Smooth muscle cell of the brain vasculature (primary cell): ENCODE data around the gene P2RY8.
"Not testable (repeated sequence)": the region's sequence is repeated elsewhere in the genome, so short reads cannot be mapped to it uniquely, and the experiment has no call there.

ENCODE experiments used
- DNase-seq: peaks from one replicate; pipeline ENCODE4 v3.0.0-alpha.2; 2012; ENCODE audit warnings: low read depth, low spot score

Gene P2RY8, protein sequence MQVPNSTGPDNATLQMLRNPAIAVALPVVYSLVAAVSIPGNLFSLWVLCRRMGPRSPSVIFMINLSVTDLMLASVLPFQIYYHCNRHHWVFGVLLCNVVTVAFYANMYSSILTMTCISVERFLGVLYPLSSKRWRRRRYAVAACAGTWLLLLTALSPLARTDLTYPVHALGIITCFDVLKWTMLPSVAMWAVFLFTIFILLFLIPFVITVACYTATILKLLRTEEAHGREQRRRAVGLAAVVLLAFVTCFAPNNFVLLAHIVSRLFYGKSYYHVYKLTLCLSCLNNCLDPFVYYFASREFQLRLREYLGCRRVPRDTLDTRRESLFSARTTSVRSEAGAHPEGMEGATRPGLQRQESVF

DNA sequence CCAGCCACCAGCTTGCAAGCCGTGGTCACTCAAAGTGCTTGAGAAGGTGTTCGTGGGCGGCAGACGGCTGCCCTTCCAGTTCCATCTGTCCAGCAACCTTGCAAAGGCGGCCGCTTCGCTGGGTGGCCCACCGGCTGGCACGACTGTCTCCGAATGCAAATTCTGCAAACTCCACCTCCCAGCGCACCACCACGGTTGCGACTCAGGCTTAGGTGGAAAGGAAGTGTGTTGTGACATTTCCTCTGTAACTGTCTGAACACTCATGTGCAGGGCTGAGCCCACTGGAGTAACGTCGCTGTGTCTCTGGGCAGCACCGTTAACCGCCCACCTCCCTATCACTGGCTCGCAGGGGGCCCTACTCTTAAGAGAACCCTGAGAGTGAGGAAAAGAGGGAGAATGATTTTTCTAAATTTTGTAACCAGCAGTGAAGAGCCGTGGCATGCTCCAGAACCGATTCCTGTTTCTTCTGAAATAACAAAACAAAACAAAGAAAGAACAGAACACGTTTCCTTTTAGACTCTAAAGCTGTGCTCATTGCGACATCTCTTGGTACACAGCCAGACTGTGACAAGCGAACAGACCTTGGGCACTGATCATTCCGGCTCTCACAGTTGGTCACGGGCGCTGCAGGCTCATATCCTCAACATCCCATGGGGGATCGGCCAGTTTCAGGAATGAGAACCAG is at the start of gene P2RY8:
Gene P2RY8 (minus strand): TSS at position 155 of the 685 bp plus-strand sequence. CDS start 70,627 bp downstream, outside the sequence.
- DNase-seq, result no peak

DNA sequence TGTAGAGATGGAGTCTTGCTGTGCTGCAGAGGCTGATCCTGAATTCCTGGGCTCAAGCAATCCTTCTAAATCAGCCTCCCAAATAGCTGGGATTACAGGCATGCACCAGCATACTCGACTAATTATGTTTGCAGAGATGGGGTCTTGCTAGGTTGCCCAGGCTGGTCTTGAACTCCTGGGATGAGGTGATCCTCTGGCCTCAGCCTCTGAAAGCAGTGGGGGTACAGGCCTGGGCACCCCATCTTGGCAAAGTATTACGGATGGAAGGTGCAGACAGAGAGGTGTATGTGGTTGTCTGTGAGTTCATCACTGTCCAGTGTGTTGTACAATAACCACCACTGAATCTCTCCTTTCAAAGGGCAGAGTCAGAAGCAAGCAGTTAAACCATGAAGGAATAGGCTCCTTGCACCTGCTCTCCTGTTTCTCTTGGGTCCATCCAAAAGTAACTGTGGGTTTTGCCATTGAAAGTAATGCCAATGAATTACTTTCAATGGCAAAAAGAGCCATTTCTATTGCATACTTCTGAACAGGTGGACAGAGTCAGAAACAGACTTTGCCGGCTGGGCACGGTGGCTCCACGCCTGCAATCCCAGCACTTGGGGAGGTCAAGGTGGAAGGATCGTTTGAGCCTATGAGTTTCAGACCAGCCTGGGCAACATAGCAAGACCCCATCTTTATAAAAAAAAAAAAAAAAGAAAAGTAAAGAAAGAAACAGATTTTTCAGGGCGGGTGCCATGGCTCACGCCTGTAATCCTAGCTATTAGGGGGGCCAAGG is 47.4 kb upstream of the P2RY8 start:
- no peak for DNase-seq

DNA sequence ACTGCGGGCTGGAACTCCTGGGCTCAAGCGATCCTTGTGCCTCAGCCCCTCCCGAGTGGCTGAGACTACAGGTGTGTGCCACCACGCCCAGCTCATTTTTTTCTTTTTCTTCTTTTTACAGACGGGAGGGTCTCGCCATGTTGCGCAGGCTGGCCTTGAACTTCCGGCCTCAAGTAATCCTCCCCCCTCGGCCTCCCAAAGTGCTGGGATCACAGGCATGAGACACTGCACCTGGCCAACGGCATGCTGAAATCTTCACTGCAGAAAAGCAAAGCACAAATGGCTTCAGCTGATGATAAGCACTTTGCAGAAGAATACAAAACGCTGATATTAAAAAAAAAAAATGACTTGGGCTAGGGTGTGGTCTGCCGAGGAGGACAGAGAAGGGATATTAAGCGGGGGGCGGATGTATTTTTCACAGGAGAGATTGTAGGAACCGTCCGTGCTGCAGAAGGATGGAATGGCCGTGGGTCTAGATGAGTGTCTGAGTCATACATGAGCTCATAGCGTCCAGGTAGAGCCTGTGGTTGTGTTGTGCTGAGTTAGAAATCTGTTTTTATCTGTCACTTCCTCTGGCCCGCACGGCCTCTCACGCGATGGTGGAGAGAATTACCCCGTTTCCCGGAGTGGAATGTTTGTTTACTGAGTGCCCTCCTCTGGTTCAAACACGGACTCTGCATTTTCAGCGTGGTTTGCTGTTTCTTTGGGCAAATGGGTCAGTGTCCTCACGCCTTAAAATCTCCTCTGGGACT is 45.9 kb upstream of the P2RY8 start:
- no peak for DNase-seq

DNA sequence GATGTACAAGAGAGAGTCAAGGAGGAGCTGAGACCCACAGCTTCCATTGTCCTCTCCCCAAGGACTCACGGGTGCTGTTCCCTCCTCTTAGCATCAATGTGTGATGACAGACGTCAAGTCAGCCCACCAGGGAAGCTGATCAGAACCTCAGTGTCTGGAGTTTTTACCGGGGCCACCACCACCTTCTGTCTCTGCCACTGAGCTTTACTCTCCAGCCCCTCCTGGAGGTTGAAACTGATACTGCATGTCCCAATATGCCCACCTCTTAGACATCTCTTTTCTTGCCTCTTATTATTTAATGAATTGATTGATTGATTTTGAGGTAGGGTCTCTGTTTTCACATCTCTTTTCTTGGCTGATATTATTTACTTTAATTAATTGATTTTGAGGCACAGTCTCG is 44.1 kb upstream of the P2RY8 start:
- DNase-seq, result no peak

DNA sequence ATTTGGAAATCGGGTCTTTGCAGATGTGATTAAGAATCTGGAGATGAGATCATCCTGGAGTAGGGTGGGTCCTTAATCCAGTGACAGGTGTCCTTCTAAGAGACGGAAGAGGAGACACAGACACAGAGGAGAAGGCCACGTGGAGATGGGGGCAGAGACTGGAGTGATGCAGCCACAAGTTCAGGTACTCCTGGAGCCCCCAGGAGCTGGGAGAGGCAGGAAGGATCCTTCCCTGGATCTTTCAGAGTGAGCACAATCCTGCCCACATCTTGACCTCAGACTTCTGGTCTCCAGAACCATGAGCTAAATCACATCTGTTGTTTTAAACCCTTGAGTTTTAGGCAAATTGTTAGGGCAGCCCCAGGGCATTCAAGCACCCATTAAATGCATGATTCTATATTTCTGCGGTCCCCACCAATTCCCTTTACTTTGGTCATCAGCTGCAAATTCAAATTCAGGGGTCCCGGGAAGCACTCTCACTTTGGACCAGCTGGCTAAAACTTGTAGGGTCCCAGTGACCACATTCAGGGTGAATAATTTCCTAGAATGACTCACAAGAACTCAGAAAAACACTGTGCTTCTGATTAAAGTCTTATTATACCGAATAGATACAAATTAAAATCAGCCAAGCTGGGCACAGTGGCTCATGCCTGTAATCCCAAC is 41.7 kb upstream of the P2RY8 start:
- no peak for DNase-seq

DNA sequence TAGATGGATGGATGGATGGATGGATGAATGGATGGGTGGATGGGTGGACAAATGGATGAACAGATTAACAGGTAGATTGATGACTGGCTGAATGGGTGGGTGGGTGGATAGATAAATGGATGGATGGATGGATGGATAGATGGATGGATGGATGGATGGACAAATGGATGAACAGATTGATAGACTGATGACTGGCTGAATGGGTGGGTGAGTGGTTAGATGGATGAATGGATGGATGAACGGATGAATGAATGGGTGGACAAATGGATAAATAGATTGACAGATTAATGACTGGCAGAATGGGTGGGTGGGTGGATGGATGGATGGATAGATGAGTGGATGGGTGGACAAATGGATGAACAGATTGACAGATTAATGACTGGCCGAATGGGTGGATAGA is 40.9 kb upstream of the P2RY8 start:
- no peak for DNase-seq

DNA sequence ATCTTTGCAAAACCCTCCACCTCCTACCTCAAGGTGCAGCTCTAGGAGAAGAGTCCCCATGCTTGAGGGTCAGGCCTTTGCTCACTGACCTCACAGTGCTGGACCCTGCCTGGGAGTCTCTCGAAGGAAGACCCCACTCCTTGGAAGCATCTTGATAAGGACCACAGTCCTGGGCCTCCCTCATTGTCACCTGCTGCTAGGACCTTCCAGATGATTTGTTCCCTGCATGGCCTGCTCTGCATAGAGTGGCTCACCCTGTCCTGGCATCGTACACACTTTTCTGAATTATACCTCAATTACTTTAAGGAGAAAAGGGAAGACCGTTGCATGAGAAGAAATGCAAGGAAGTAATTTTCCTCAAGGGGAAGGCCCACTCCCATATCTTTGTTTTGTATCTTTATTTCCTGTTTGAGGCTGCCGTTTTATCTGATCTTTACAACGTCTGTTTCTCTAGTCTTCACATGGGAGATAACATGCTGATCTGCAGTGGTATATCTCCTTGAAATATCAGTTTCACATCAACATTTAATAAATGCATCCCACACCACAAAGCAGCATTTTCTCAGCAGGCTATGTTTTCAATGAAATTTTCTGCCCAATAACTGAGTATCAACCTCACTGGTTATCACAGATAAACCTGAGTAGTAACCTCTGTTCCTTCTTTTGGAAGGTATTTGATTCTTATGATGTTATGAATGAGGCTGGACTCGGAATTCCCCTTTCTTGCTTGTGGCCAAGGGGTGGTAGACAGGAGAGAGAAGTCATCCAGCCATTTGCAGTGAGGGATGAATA is 39.4 kb upstream of the P2RY8 start:
- no peak for DNase-seq

DNA sequence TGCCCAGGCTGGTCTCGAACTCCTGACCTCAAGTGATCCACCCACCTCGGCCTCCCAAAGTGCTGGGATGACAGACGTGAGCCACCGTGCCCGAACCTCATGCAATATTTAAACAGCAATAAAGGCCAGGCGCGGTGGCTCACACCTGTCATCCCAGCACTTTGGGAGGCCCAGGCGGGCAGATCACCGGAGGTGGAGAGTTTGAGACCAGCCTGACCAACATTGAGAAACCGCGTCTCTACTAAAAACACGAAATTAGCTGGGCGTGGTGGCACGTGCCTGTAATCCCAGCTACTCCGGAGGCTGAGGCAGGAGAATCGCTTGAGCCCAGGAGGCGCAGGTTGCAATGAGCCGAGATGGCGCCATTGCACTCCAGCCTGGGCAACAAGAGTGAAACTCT is 37.2 kb upstream of the P2RY8 start:
- DNase-seq, result not testable (repeated sequence)

DNA sequence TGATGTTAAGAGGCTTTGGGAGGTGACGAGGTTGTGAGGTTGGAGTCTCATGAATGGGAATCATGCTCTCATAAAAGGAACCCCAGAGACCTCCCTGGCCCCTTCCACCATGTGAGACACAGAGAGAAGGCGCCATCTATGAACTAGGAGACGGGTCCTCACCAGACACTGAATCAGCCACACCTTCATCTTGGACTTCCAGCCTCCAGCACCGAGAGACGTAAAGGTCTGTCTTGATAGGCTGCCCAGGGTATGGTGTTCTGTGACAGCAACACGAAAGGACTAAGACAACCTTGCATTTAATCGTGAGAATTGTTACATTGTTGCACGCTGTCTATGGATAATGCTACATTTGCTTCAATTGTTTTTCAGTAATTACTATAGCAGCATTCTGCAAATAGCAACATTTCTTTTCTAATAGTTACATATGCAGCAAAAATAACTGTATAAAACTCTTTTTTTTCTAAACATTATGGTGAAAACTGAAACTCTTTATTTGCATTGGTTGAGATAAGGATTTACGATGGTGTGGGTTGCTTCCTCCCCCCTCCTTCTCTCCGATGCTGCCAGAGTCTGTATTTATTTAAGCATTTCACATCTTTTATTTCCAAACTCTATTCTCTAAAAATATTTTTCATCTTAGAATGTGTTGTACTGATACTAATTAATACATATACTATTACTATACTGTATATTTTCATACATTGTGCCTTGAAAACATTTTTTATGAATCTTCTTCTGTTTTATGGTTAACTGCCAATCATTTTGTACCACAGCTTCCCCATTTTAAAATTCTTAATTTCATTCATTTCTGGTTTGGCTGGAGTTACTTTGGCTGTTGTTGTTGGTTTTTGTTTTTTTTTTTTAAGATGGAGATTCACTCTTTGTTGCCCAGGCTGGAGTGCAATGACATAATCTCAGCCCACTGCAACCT is 28.0 kb upstream of the P2RY8 start:
- DNase-seq, result no peak

DNA sequence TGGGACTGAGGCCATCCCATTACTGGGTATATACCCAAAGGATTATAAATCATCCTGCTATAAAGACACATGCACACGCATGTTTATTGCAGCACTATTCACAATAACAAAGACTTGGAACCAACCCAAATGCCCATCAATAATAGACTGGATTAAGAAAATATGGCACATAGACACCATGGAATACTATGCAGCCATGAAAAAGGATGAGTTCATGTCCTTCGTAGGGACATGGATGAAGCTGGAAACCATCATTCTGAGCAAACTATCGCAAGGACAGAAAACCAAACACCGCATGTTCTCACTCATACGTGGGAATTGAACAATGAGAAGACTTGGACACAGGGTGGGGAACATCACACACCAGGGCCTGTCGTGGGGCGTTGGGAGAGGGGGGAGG is 27.1 kb upstream of the P2RY8 start:
- DNase-seq, result not testable (repeated sequence)

DNA sequence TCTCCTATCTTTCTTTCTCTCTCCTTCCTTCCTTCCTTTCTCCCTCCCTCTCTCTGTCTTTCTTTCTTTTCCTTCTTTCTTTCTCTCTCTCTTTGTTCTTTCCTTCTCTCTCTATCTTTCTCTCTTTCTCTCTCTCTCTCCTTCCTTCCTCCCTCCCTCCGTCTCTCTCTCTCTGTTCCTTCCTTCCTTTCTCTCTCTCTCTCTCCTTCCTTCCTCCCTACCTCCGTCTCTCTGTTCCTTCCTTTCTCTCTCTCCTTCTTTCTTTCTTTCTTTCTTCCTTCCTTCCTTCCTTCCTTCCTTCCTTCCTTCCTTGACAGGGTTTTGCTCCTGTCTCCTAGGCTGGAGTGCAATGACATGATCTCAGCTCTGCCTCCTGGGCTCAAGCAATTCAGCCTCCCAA is 24.2 kb upstream of the P2RY8 start:
- no peak for DNase-seq

DNA sequence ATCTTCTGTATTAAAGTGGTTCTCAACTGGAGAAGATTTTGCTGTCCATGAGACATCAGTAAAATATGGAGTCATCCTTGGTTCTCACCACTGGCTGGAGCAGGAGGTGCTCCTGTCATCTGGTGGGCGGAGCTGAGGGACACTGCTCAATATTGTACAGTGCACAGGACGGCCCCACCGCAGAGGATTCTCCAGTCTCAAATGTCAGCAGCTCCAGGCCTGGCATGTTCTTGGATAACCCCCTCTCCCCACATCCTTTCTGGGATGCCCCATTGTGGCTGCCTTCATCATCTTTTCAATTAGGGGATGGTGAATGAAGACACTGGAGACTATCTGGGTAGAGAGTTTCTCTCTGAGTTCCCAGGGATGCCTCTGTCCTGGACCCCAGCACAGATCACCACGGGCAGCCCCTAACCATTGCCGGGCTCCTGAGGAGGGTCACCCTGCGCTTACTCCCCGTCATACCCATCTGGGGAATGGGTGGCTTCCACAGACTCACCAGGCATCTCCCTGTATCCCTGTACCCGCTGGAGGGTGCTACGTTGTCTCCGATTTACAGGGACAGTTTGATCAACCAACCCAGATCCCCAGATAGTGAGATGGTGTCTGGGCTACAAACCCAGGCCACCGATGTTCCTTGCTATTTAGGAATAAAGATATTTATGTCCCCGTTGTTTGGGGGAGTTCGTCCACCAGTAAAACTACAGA is 21.9 kb upstream of the P2RY8 start:
- no peak for DNase-seq

DNA sequence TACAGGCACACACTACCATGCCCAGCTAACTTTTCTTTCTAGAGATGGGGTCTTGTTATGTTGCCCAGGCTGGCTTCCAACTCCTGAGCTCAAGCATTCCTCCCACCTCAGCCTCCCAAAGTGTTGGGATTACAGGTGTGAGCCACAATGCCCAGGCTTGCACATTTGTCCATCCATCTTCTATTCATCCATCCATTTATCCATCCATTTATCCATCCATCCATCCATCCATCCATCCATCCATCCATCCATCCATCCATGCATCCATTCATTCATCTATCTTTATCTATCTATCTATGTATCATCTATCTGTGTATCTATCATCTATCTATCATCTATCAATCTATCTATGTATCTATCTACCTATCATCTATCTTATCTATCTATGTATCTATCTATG is 20.5 kb upstream of the P2RY8 start:
- not testable (repeated sequence) for DNase-seq

DNA sequence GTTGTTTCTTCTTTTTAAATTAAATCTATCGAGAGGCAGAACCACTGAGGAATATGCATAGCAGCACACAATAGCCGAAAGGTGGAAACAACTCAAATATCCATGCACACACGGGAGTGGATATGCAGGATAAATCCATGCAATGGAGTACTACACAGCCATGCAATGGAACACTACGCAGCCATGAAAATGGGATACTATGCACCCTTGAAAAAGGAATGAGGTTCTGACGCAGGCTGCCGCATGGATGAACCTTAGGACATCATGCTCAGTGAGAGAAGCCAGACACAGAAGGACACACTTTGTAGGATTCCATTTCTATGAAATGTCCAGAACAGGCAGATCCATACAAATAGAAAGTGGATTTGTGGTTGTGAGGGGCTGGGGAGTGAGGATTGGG is 18.4 kb upstream of the P2RY8 start:
- no peak for DNase-seq

DNA sequence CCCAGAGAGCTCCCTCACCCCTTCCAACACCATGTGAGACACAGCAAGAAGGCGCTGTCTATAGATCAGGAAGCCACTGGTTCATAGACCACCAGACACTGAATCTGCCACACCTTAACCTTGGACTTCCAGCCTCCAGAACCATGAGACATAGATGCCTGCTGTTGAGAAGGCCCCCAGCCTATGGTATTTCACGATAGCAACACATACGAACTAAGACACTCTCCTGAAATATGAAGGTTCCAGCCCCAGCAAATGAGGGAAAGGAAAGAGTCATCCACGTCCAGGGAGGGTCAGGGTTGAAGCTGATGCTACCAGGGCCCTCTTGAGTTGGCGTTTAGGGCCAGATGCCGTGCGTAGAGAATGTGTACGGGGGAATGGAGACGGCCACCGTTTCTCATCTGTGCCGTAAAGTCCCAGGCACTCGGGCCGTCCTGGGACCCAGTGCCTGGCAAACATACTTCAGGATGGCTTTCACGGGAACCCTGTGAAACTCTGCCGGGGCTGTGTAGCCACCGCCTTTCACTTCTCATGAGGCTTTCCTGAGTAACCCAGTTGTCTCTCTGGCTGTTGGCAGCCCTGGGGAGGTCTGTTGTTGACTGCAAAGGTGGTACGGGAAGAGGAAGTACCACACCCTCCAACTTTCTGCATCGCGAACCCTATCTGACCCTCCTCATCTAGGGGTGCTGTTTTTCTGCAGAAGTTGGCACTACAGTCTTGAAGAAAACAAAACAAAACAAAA is 17.7 kb upstream of the P2RY8 start:
- no peak for DNase-seq

DNA sequence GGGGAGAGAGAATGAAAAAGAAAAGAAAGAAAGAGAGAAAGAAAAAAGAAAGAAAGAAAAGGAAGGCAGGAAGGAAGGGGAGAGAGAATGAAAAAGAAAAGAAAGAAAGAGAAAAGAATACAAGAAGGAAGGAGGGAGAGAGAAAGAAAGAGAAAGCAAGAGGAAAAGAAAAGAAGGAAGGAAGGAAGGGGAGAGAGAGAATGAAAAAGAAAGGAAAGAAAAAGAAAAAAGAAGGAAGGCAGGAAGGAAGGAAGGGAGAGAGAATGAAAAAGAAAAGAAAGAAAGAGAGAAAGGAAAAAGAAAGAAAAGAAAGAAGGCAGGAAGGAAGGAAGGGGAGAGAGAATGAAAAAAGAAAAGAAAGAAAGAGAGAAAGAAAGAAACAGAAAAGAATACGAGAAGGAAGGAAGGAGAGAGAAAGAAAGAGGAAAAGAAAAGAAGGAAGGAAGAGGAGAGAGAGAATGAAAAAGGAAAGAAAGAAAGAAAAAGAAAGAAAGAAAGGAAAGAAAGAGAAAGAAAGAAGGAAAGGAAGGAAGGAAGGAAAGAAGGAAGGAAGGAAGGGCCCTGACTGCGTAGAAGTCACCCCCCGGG is 15.1 kb upstream of the P2RY8 start:
- no peak for DNase-seq

DNA sequence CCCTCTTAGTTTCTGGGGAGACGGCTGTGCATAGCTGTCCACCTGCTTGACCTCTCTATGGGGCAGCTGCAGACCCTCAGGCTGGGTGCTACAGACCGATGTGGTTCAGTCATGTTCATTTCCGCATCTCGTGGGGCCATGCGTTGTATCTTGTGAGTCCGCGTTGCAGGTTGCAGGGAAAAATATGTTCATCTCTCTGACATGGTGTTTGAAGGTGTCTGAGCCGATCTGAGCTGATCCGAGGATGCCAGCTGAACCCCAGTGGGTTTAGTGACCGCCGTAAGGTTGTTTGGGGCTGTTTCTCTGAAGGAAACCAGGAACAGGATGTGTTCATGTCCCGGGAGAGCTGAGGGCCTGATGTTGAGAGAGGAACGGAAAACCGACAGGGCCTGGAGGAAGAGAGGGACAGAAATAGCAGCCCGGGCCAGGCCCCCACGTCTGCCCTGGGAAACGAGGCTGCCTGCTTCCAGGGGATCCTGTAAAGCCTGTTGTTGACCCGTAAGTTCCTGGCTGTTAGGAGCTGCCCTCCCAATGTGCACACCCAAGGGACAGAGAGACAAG is 9.8 kb upstream of the P2RY8 start:
- DNase-seq, result no peak
